LNCAP (cell line): ENCODE measurements around the gene PDK2.

Source experiments
- TF ChIP-seq, protein P1 (sequence below): fragments of 450-650 bp; IDR thresholded peaks from 2 replicates; pipeline ENCODE4 v1.5.1; 2017; ENCODE audit warnings: mild to moderate bottlenecking

PDK2 gene

GRCh38 chr17:50125420-50125997 lies 30.4 kb downstream of the PDK2 start:
- TF ChIP-seq, protein P1, sequence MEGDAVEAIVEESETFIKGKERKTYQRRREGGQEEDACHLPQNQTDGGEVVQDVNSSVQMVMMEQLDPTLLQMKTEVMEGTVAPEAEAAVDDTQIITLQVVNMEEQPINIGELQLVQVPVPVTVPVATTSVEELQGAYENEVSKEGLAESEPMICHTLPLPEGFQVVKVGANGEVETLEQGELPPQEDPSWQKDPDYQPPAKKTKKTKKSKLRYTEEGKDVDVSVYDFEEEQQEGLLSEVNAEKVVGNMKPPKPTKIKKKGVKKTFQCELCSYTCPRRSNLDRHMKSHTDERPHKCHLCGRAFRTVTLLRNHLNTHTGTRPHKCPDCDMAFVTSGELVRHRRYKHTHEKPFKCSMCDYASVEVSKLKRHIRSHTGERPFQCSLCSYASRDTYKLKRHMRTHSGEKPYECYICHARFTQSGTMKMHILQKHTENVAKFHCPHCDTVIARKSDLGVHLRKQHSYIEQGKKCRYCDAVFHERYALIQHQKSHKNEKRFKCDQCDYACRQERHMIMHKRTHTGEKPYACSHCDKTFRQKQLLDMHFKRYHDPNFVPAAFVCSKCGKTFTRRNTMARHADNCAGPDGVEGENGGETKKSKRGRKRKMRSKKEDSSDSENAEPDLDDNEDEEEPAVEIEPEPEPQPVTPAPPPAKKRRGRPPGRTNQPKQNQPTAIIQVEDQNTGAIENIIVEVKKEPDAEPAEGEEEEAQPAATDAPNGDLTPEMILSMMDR, result no peak

GRCh38 chr17:50127697-50128361 lies 32.7 kb downstream of the PDK2 start:
- TF ChIP-seq, protein P1, result no peak

DNA sequence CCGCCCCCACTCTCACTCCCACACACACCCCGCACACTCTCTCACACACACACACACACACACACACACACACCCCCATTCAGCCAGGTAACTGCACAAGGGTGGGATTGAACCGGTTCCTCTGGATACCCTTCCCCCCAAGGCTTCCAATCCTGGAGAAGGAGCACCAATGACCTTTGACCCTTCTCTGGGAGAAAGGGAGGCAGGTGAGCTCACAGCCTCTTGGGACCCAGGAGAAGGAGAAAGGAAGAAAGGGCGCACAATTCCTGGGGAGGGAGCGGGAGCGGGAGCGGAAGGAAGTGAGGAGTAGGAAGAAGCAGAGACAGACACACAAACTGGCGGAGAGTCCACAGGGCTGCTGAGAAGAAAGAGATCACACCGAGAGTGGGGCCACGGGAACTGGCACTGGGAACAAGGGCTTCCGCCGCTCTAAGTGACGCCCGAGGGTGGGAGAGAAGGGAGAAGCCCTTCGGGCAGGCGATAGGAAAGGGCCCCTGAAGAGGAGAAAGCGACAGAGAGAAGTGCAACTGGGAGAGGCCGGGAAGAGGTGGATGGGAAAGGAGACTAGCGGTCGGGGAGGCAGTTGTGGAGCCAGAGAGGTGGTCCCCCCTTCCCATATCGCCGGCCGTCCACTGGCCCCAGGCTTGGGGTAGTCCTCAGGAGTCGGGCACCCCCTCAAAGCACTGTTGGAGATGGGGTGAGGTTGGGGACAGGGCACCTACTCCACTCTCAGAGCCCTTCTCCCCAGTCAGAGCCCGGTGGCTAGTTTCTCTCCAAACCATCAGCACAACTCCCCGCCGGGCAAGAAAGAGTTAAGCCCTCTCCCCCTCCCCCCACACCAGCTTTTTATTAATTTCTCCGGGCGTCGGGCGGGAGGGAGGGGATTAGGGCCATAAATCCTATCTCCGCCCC lies 33.5 kb downstream of the PDK2 start:
- TF ChIP-seq, protein P1, result no peak

GRCh38 chr17:50129353-50129727 lies 34.2 kb downstream of the PDK2 start:
- TF ChIP-seq, protein P1, result no peak

DNA sequence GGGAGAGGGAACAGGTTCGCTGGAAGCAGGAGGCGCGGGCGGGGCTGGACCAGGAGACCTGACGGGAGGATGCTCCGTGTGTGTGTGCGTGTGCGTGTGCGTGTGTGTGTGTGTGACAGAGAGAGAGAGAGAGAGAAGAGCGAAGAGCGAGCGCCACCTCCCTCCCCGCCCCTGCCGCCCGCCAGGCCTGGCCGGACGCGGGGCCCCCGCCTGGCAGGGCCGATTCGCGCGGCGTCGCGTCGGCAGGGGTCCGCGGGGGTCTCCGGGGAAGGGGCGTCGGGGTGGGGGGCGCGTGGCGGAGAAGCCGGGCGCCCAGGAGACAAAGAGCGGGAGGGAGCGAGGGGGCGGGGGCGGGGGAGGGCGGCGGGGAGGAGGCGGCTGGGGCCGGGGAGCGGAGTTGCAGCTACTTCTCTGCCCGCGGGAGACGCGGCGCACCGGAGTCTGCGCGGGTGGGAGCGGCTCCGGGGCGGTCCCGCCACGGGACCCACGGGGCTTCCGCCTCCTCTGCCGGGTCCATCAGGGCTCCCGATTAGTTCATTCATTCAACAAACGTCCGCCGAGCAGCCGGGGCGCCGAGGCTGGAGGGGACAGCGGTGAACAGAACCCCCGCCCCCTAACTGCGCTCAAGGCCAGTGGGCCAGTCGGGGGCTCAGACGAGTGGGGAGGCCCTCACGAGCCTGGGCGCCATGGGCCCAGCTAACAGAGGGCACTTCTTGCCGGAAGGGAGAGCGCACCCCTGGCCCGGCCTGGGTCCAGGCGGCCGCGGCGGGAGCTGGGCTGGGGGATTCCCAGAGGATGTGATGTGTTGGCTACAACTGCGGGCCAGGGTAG lies 34.8 kb downstream of the PDK2 start, which contains the start of gene SAMD14:
TSS of gene SAMD14 (minus strand) at position 433 of the 831 bp plus-strand sequence. CDS start 5,201 bp downstream, outside the sequence.
- TF ChIP-seq, protein P1, result no peak

- TF ChIP-seq, protein P1, result no peak
These were observed 35.6 kb downstream of the PDK2 start for GRCh38 chr17:50130559-50131305.
